T-helper 17 cell (primary cell): ENCODE results near the gene STK24. TPM values are rescaled to one million over a fixed set of nuclear protein-coding genes. Genes with fewer than 3 reads are reported as not detected.

Experiments used
- ATAC-seq: fragments of 150-1000 bp; cut with Tn5 transposase; 2 replicates; pipeline ENCODE4 v1.10.0; 2021; ENCODE audit warnings: mild to moderate bottlenecking, moderate library complexity
- DNase-seq, 3 donors: peaks; one replicate each; pipeline versions ENCODE4 v3.0.0 to v3.0.0-alpha.2; 2020 to 2021
- H3K9me3 ChIP-seq: one replicate; pipeline ENCODE4 v1.7.0; 2013; ENCODE audit warnings: low read length, mild to moderate bottlenecking; ENCODE audit not compliant: control insufficient read depth, poor library complexity, severe bottlenecking
- H3K27ac Mint-ChIP-seq: one replicate; pipeline ENCODE4 v1.8.0; 2022; ENCODE audit warnings: mild to moderate bottlenecking, moderate library complexity, mixed read lengths
- H3K27me3 Mint-ChIP-seq: one replicate; pipeline ENCODE4 v1.8.0; 2022; ENCODE audit warnings: mixed read lengths
- H3K36me3 Mint-ChIP-seq: one replicate; pipeline ENCODE4 v1.8.0; 2022; ENCODE audit warnings: low read depth, mixed read lengths
- H3K4me1 Mint-ChIP-seq: one replicate; pipeline ENCODE4 v1.8.0; 2022; ENCODE audit warnings: mild to moderate bottlenecking, mixed read lengths
- H3K4me3 Mint-ChIP-seq: one replicate; pipeline ENCODE4 v1.8.0; 2022; ENCODE audit warnings: mild to moderate bottlenecking, moderate library complexity, mixed read lengths
- total RNA-seq, 4 donors: library from RNA in 2 of 4; stranded (reverse) in 2 of 4; gene quantifications; one replicate each; pipeline ENCODE4 v1.2.3 and lab custom pipeline; 2022 to 2026

The STK24 gene
- total RNA-seq, 2 donors from 2014 or later, result 134 to 163 TPM

GRCh38 chr13:98429977-98430736 is 146.8 kb downstream of the STK24 start:
- Mint-ChIP-seq H3K27ac (no peak overlapping the region), H3K4me3 (no peak overlapping the region), H3K27me3 (peaks cover 67% of the 10 kb centered on the region), H3K36me3 (peaks cover 4% of the 10 kb centered on the region), H3K4me1 (peaks cover 8% of the 10 kb centered on the region)
- H3K9me3 ChIP-seq, result no peaks in the 10 kb centered on the region
- ATAC-seq (no peak), DNase-seq (no peak)

GRCh38 chr13:98429531-98429930 is 147.4 kb downstream of the STK24 start:
- H3K9me3 ChIP-seq, result no peaks in the 10 kb centered on the region

GRCh38 chr13:98429081-98429480 is 147.8 kb downstream of the STK24 start:
- no peaks in the 10 kb centered on the region for H3K9me3 ChIP-seq
- H3K27ac Mint-ChIP-seq, result no peak overlapping the region
- ATAC-seq, result no peak
- H3K27me3 Mint-ChIP-seq, result peaks cover 68% of the 10 kb centered on the region
- no peak overlapping the region for H3K4me3 Mint-ChIP-seq
- no peak for DNase-seq
- H3K36me3 Mint-ChIP-seq, result peaks cover 4% of the 10 kb centered on the region
- peaks cover 8% of the 10 kb centered on the region for H3K4me1 Mint-ChIP-seq

More at GRCh38 chr13:98429531-98429930, 147.4 kb downstream of the STK24 start:
- peaks cover 65% of the 10 kb centered on the region for H3K27me3 Mint-ChIP-seq
- DNase-seq, result no peak
- H3K4me3 Mint-ChIP-seq, result no peak overlapping the region
- no peak for ATAC-seq
- peaks cover 4% of the 10 kb centered on the region for H3K36me3 Mint-ChIP-seq
- H3K4me1 Mint-ChIP-seq, result peaks cover 8% of the 10 kb centered on the region
- no peak overlapping the region for H3K27ac Mint-ChIP-seq

- H3K9me3 ChIP-seq, result no peaks in the 10 kb centered on the region
- Mint-ChIP-seq H3K4me3 (no peak overlapping the region), H3K27ac (no peak overlapping the region), H3K36me3 (peaks cover 4% of the 10 kb centered on the region), H3K4me1 (peaks cover 8% of the 10 kb centered on the region), H3K27me3 (peaks cover 75% of the 10 kb centered on the region)
- DNase-seq (no peak), ATAC-seq (no peak)
These were observed 148.5 kb downstream of the STK24 start for GRCh38 chr13:98428256-98428966.

- H3K36me3 Mint-ChIP-seq, result peaks cover 4% of the 10 kb centered on the region
- H3K4me1 Mint-ChIP-seq, result peaks cover 8% of the 10 kb centered on the region
- no peaks in the 10 kb centered on the region for H3K9me3 ChIP-seq
- no peak overlapping the region for H3K27ac Mint-ChIP-seq
- H3K4me3 Mint-ChIP-seq, result no peak overlapping the region
- peaks cover 77% of the 10 kb centered on the region for H3K27me3 Mint-ChIP-seq
- DNase-seq, result no peak
- ATAC-seq, result no peak
These were observed 149.4 kb downstream of the STK24 start for GRCh38 chr13:98427331-98427995.

GRCh38 chr13:98423417-98423816 is 153.5 kb downstream of the STK24 start:
- DNase-seq (no peak), ATAC-seq (no peak)

GRCh38 chr13:98422046-98422445 is 154.9 kb downstream of the STK24 start:
- Mint-ChIP-seq H3K4me1 (peaks cover 5% of the 10 kb centered on the region), H3K27me3 (peaks cover 64% of the 10 kb centered on the region)
- no peak for ATAC-seq

More at GRCh38 chr13:98423417-98423816, 153.5 kb downstream of the STK24 start:
- Mint-ChIP-seq H3K27me3 (peaks cover 78% of the 10 kb centered on the region), H3K27ac (no peak overlapping the region), H3K4me1 (peaks cover 7% of the 10 kb centered on the region), H3K4me3 (no peak overlapping the region), H3K36me3 (peaks cover 2% of the 10 kb centered on the region)
- H3K9me3 ChIP-seq, result no peaks in the 10 kb centered on the region

GRCh38 chr13:98420554-98421175 is 156.2 kb downstream of the STK24 start:
- DNase-seq (no peak), ATAC-seq (no peak)
- Mint-ChIP-seq H3K27me3 (peaks cover 52% of the 10 kb centered on the region), H3K4me3 (no peak overlapping the region), H3K27ac (no peak overlapping the region), H3K36me3 (no peaks in the 10 kb centered on the region), H3K4me1 (peaks cover 2% of the 10 kb centered on the region)
- no peaks in the 10 kb centered on the region for H3K9me3 ChIP-seq

More at GRCh38 chr13:98422046-98422445, 154.9 kb downstream of the STK24 start:
- DNase-seq, result no peak
- H3K27ac Mint-ChIP-seq, result no peak overlapping the region
- no peaks in the 10 kb centered on the region for H3K9me3 ChIP-seq
- peaks cover 2% of the 10 kb centered on the region for H3K36me3 Mint-ChIP-seq
- no peak overlapping the region for H3K4me3 Mint-ChIP-seq

- Mint-ChIP-seq H3K27me3 (peaks cover 58% of the 10 kb centered on the region), H3K27ac (no peak overlapping the region), H3K4me3 (no peak overlapping the region), H3K36me3 (no peaks in the 10 kb centered on the region), H3K4me1 (peaks cover 2% of the 10 kb centered on the region)
- DNase-seq, result no peak
- ATAC-seq, result no peak
- H3K9me3 ChIP-seq, result no peaks in the 10 kb centered on the region
These were observed 156.9 kb downstream of the STK24 start for GRCh38 chr13:98419786-98420553.

GRCh38 chr13:98416408-98416807 is 160.5 kb downstream of the STK24 start:
- Mint-ChIP-seq H3K36me3 (no peaks in the 10 kb centered on the region), H3K4me1 (peaks cover 8% of the 10 kb centered on the region), H3K27ac (no peak overlapping the region), H3K4me3 (no peak overlapping the region), H3K27me3 (peaks cover 58% of the 10 kb centered on the region)
- DNase-seq (no peak), ATAC-seq (no peak)
- no peaks in the 10 kb centered on the region for H3K9me3 ChIP-seq

- ATAC-seq, result no peak
These were observed 161.4 kb downstream of the STK24 start for GRCh38 chr13:98415326-98416070.

GRCh38 chr13:98413796-98414195 is 163.1 kb downstream of the STK24 start:
- Mint-ChIP-seq H3K4me1 (peaks cover 6% of the 10 kb centered on the region), H3K4me3 (no peak overlapping the region), H3K27ac (no peak overlapping the region), H3K36me3 (no peaks in the 10 kb centered on the region), H3K27me3 (peaks cover 54% of the 10 kb centered on the region)
- ATAC-seq (no peak), DNase-seq (no peak)
- H3K9me3 ChIP-seq, result no peaks in the 10 kb centered on the region

More at GRCh38 chr13:98415326-98416070, 161.4 kb downstream of the STK24 start:
- H3K27ac Mint-ChIP-seq, result no peak overlapping the region
- peaks cover 6% of the 10 kb centered on the region for H3K4me1 Mint-ChIP-seq
- no peaks in the 10 kb centered on the region for H3K9me3 ChIP-seq
- H3K27me3 Mint-ChIP-seq, result peaks cover 54% of the 10 kb centered on the region
- no peak for DNase-seq
- H3K4me3 Mint-ChIP-seq, result no peak overlapping the region
- no peaks in the 10 kb centered on the region for H3K36me3 Mint-ChIP-seq
